Upper lobe of left lung (tissue), 4 donors: Measurements from ENCODE around the gene DYNC1LI1.

Experiments used
- EP300 ChIP-seq, 4 donors: sonication (generic); formaldehyde crosslinking; IDR thresholded peaks; one replicate each; pipeline ENCODE4 v1.5.1; 2017; ENCODE audit warnings: antibody characterized with exemption in 4 of 4, control low read depth in 2 of 4
- POLR2A ChIP-seq, 4 donors: fragments of 450-650 bp; IDR thresholded peaks; one replicate each; pipeline ENCODE4 v1.5.1; 2016 to 2017; ENCODE audit warnings: antibody characterized with exemption in 4 of 4, mild to moderate bottlenecking in 2 of 4
- POLR2AphosphoS5 ChIP-seq, 2 donors: sonication (generic); formaldehyde crosslinking; IDR thresholded peaks; one replicate each; pipeline ENCODE4 v1.5.1; 2017; ENCODE audit warnings: antibody characterized with exemption in 2 of 2
- TF ChIP-seq, protein P1 (sequence below), 6 experiments: fragments of 450-650 bp in 4 of 6; fragments of 200-600 bp in 2 of 6; sonication (generic) in 2 of 6; IDR thresholded peaks; one replicate each; pipeline ENCODE4 v1.5.1; 2016 to 2019; ENCODE audit warnings: antibody characterized with exemption in 6 of 6

DNA sequence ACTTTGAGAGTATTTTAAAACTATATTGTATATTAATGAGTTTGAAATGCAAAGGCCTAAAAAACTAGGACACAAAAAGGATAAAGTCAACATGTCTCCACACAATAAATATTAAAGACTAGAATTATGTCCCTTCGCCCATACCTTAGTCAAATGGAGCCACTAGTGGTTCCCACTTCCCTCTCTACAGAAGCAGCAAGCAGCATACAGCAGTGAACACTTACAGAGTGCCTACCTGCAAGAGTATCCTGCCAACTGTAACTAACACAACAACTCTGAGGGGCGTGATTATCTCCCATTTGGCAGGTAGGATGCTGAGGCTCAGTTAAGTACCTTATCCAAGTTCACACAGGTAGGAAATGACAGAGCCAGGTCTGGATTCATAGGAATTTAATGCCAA, 17.2 kb downstream of the DYNC1LI1 start:
- no peak for TF ChIP-seq POLR2A (IDR thresholded peaks at IDR 0.05)
- TF ChIP-seq, protein P1, sequence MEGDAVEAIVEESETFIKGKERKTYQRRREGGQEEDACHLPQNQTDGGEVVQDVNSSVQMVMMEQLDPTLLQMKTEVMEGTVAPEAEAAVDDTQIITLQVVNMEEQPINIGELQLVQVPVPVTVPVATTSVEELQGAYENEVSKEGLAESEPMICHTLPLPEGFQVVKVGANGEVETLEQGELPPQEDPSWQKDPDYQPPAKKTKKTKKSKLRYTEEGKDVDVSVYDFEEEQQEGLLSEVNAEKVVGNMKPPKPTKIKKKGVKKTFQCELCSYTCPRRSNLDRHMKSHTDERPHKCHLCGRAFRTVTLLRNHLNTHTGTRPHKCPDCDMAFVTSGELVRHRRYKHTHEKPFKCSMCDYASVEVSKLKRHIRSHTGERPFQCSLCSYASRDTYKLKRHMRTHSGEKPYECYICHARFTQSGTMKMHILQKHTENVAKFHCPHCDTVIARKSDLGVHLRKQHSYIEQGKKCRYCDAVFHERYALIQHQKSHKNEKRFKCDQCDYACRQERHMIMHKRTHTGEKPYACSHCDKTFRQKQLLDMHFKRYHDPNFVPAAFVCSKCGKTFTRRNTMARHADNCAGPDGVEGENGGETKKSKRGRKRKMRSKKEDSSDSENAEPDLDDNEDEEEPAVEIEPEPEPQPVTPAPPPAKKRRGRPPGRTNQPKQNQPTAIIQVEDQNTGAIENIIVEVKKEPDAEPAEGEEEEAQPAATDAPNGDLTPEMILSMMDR (IDR thresholded peaks at IDR 0.05): no peak
- no peak for TF ChIP-seq POLR2AphosphoS5 (IDR thresholded peaks at IDR 0.05)
- no peak for TF ChIP-seq EP300 (IDR thresholded peaks at IDR 0.05)
